VCaP (cell line): Measurements from ENCODE around the gene IFNL2.
"Not testable (repeated sequence)": the region's sequence is repeated elsewhere in the genome, so short reads cannot be mapped to it uniquely, and the experiment has no call there.

Experiments used
- H3K27ac ChIP-seq: fragments of 450-650 bp; 2 replicates; pipeline ENCODE4 v1.5.1; 2017
- TF ChIP-seq, protein P1 (sequence below): fragments of 450-650 bp; conservative IDR thresholded peaks from 2 replicates; pipeline ENCODE4 v1.5.1; 2017; ENCODE audit warnings: mild to moderate bottlenecking, moderate library complexity

Gene IFNL2

DNA sequence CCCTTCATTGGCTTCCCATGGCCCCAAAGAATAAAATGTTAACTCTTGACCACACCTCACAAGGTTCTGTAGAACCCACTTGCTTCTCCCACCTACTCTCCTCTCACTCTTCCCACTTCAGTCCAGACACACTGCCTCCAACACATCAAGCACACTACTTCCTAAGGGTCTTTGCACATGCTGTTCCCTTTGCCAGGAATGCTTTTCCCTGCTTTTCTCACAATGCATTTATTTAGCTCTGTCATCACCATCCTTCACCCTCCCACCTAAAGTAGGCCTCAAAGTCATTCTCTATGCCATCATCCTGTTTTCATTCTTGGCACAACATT lies 36.0 kb downstream of the IFNL2 start:
- H3K27ac ChIP-seq, result no peak overlapping the region

DNA sequence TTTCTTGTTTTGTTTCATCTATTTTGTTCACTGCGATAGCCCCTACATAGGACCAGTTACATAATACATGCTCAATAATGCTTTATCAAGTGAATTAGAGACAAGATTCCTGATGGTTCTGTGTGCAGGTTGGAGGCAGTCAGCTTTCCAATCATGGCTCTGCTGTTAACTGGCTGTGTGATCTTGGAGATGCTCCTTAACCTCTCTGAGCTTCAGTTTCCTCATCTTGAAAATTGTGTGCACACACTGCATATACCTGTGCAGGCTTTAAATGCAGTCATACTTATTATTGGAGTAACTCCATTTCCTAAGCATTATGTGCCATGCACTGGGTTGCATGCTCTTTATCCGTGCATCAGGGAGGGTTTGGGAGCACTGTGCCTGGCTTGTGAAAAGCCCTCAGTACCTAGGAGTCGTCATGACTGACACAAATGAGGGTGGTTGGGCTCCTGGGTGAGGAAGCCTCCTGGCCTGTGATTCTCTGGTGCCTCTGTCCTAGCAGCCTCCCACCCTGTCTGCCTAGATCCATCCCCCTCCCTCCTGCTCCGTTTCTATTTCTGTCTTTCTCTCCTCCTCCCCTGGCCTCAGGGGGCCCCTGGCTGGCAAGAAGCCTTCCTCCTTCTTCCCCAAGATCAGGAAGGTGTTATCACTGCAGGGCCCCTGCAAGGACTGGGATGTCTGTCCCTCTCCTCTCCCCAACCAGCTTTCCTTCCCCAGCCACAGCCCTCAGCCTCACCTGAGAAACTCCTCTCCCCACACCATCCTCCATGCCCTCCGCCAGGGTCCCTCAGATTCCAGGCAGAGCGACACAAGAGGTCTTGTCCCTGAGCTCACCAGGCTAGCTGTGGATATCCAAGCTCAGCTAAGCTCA lies 36.7 kb downstream of the IFNL2 start:
- H3K27ac ChIP-seq, result no peak overlapping the region
- TF ChIP-seq, protein P1, sequence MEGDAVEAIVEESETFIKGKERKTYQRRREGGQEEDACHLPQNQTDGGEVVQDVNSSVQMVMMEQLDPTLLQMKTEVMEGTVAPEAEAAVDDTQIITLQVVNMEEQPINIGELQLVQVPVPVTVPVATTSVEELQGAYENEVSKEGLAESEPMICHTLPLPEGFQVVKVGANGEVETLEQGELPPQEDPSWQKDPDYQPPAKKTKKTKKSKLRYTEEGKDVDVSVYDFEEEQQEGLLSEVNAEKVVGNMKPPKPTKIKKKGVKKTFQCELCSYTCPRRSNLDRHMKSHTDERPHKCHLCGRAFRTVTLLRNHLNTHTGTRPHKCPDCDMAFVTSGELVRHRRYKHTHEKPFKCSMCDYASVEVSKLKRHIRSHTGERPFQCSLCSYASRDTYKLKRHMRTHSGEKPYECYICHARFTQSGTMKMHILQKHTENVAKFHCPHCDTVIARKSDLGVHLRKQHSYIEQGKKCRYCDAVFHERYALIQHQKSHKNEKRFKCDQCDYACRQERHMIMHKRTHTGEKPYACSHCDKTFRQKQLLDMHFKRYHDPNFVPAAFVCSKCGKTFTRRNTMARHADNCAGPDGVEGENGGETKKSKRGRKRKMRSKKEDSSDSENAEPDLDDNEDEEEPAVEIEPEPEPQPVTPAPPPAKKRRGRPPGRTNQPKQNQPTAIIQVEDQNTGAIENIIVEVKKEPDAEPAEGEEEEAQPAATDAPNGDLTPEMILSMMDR, result no peak

More for the DNA sequence above, 36.0 kb downstream of the IFNL2 start:
- TF ChIP-seq, protein P1, result no peak

DNA sequence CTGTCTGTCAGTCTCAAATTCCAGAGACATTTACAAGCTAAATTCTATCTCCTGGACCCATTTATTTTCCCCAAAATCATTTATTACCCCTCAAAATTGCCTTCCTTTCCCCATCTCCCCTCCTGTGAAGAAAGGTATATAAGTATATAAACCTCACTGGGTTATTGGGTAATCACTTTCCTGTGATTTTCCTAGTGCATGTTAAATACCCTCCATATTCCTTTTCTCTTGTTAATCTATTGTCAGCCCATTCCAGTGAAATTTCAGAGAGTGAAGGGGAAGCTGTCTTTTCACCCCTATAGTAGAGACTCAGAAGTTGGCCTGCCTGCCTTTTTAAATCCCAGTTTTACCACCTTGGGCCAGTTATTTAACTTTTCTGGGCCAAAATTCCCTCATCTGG lies 37.9 kb downstream of the IFNL2 start:
- H3K27ac ChIP-seq, result peak overlapping the region; percentile 29
- TF ChIP-seq, protein P1, result no peak

DNA sequence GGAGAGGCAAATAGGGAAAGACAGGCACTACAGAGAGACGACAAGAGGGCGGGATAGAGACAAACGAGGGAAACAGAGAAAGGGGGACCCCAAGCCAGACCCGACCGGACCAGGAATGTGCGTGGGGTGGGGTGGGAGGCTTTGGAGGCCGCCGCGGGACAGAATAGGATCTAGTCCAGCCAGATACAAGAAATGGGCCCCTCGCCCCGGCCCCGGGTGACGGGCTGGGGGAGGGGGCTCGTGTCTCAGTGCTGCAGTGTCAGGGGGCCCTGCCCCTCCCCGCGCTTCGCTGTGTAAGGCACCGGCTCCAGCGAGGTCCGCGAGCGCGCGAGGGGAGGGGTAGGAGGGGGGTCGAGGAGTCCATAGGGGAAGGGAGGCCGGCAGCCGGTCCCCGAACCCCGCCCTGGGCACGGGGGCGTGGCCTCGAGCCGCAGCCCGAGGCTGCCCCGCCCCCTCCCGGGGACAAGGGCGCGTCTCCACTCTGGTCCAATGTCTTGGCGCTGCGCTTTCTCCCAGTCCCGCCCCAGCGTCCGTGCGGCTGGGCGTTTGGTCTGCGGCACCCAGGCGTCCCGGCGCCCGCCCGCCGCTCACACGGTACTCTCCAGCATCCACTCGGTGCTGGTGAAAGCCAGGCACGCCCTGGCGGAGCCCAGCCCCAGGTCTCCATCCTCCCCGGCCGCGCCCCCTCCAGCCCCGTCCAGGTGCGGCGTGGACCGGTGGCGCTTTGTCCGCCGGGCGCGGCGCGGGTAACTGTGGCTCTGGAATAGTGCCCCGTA lies 39.0 kb downstream of the IFNL2 start:
- peak overlapping the region; percentile 9; the same call in 1 of the 2 replicates for H3K27ac ChIP-seq
- TF ChIP-seq, protein P1, result no peak

DNA sequence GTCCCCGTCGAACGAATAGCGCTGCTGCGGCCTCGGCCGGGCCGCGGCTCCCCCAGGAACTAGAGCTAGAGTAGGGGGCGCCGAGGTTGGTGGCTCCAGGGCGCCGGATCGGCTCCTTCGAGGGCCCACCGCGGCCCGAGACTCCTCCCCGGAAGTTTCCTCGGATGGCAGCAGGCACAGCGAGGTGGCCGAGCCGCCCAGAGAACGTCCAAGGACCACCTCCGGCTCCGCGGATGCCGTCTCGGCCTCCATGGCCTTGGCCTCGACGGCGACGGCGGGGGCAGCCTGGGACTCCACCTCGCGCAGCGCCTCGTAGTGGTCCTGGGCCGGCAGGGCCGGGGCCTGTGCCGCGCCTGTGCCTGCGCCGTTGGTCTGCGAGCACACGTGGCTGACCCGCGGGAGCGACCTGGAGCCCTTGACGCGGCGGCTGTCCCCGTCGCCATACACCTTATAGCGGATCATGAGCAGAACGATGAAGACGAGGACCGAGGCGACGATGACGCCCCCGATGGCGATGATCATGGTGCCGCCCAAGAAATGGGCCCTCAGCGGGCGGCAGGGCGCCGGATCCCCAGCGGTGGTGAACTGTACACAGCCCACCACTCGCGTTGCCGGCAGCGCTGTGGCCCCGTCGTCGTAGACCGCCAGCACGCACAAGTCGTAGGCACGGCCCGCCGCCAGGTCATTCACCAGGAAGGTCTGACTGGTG lies 39.8 kb downstream of the IFNL2 start:
- no peak overlapping the region for H3K27ac ChIP-seq
- TF ChIP-seq, protein P1, result no peak

DNA sequence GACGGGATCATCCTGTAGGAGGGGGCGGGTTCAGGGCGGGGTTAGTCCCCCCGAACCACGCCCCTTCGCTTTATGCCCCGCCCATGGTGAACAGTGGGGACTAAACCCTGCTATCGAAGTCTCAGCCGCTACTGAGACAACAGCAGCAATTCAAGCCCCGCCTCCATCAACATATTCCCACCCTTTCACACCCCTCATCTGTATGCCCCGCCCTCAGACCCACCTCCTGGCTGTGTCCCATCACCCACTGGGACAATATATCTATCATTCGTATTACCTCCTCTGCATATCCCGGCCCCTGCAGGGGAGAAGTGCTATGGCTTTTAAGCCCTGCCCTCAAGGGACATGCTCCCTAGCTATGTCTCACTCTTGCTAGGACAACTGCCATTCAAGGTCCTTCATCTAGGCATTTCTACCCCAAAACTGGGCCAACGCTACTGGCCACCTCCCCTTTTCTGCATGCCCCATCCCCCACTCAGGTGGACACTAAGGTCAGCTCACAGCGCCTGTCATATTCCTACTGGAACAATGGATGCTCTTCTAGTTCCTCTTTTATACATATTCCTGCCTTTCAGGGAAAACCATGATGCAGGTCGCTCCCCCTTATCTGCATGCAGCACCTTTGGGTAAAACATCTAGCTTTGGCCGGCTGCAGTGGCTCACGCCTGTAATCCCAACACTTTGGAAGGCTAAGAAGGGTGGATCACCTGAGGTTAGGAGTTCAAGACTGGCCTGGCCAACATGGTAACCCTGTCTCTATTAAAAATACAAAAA lies 40.5 kb downstream of the IFNL2 start:
- H3K27ac ChIP-seq, result no peak overlapping the region
- TF ChIP-seq, protein P1, result no peak

DNA sequence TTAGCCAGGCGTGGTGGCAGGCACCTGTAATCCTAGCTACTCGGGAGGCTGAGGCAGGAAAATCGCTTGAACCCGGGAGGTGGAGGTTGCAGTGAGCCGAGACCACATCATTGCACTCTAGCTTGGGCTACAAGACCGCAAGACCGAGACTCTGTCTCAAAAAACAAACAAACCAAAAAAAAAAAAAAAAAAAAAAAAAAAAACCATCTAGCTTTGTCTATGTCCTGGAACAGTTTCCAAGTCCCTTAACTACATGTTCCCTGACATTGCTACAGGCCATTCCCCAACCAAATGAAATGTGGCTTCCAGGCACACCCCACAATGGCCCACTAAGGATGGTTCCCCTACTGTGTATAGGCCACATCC lies 41.1 kb downstream of the IFNL2 start:
- not testable (repeated sequence) for H3K27ac ChIP-seq
